T-helper 1 cell (primary cell): ENCODE results near the gene COQ7.
A peak's percentile ranks its signal among the peaks of the same experiment; 100 is the strongest.

ENCODE experiments used
- DNase-seq, 5 donors: peaks; one replicate each; pipeline ENCODE4 v3.0.0-alpha.2; 2012 to 2020

The COQ7 gene

DNA sequence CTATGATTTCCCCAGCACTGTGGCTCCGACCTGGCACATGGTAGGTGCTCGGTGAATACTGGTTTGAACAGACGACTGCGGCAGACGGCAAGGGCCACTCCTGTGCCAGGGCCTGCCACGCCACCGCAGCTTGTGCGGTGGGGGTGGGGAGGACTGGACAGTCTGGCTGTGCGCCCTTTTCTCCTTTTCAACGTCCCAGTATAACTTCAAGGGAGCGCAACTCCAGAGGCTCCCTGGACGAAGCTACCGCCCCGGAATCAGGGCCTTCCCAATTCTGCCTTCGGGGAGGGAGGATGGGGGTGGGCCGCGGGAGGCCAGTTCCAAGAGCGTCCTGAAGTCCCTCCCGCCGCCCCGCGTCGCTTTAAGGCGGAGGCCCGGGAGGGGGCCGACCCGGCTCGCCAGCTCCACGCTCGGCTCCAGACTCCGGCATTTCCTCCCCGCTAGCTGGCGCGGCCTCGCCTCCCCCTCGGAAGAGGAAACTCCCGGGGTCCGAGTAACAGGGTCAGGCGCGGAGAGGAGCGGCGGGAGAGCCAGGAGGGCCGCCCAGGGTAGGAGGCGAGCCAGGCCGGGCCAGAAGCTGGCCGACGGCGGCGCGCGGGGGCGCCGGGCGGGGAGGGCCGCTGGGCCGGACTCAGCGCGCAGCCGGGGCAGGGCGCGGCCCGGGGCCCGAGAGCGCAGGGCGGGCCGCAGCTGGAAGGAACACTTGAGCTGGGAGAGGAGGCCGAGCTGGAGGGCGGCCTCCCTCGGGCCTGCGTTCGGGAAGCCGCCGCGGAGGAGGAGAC is 46.4 kb downstream of the COQ7 start, which contains the start of gene ITPRIPL2:
Gene ITPRIPL2, plus strand, starts transcription at position 388 of the 782 bp plus-strand sequence. CDS start 498 bp downstream, outside the sequence.
- DNase-seq, result peak in 1 of 5 donors; percentile 14

DNA sequence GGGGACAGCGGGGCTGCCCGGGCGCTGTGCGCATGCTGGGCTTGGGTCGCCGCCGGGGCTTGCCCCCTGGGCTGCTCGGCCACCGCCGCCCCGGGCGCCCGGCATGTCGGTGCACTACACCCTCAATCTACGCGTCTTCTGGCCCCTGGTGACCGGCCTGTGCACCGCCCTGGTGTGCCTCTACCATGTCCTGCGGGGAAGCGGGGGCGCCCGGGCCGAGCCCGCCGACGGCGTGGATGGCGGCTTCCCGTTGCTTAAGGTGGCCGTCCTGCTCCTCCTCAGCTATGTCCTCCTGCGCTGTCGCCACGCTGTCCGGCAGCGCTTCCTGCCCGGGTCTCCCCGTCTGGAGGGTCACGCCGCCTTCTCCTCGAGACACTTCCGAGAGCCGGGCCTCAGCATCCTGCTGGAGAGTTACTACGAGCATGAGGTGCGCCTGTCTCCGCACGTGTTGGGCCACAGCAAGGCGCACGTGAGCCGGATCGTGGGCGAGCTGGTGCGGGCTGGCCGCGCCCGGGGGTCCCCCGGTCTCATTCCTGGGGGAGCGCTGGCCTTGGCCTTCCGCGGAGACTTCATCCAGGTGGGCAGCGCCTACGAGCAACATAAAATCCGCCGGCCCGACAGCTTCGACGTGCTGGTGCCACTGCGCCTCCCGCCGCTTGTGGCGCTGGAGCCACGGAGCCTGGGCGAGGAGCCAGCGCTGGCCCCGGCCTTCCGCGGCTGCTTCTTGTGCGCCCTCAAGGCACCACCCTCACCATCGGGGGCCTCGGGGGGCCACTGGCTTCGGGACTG is 47.1 kb downstream of the COQ7 start:
- DNase-seq, result peak in 1 of 5 donors; percentile 20

DNA sequence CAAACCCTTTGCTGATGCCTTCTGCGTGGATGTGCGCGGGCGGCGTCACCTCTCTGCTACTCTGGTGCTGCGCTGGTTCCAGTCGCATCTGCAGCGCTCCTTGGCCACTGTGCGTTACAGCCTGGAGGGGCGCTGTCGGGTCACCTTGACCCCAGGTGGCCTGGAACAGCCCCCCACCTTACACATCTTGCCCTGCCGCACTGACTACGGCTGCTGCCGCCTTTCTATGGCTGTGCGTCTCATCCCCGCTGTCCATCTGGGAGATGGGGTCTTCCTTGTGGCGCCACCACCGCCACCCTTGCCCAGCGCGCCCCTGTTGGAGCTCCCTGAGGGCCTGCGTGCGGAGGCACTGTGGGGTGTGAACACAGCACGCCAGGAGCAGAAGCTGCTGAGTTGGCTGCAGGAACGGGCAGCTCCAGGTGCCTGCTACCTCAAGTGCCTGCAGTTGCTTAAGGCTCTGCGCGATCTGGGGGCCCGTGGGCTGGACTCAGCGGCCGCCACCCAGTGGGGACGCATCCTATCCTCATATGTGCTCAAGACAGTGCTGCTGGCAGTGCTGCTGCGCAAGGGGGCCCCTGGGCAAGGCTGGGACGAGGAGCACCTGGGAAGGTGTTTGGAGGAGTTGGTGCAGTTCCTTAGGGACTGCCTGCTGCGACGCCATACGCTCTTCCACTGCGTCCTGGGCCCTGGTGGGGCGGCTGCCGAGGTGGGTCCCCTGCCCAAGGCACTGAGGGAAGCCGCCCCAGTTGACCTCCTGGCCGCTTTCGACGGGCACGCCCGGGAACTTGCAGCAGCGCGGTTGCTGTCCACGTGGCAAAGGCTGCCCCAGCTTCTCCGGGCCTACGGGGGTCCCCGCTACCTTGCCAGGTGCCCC is 48.0 kb downstream of the COQ7 start:
- DNase-seq, result no peak

- no peak for DNase-seq
Measured at GRCh38 chr16:19116711-19117449, 49.5 kb downstream of the COQ7 start.

DNA sequence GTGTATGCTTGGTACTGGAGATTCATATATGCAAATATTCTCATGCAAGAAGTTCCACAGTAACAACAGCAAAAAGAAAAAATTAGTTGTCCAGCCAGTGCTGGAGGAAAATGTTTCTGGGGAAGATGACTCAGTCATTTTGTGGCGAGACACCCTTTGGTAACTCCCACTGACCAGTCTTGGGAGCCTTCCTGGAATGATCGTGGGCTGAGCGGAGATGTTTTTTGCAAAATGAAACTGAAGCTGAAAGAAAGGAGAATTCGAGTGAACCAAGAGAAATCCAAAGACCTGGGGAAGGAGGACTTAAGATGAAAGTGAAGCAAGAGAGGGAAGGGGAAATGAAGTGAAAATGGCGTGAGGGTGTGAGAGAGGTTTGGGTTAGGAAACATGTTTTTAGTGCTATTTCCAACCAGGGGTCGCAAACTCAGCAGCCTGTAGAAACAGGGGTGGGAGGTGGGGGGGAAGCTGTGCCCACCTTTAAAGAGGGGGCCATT is 51.6 kb downstream of the COQ7 start:
- peak in 1 of 5 donors; percentile 36 for DNase-seq

- peak in 1 of 5 donors; percentile 55 for DNase-seq
Measured at GRCh38 chr16:19119564-19119963, 52.1 kb downstream of the COQ7 start.

DNA sequence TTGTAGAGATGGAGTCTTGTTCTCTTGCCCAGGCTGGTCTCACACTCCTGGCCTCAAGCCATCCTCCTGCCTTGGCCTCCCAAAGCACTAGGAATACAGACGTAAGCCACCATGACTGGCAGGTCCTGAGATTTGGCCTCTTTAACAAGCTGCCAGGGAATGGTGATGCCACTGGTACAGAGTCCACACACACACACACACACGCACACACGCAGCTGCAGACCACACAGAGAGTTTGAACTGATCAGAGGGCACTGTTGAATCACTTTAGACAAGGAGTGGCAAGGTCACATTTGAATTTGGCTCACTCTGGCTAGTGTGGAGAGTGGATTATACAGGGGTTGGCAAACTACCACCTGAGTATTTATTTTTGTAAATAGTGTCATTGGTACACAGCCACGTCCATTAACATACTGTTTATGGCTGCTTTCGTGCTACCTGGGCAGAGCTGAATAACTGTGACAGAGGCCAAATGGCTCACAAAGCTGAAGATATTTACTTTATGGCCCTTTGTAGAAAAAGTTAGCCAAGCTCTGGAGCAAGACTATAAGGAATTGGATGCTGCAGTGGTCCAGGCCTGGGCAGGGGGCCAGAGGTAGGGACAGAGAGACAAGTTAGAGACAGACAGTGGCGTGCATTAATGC is 56.2 kb downstream of the COQ7 start:
- no peak for DNase-seq

- no peak for DNase-seq
Measured at GRCh38 chr16:19126300-19126699, 58.9 kb downstream of the COQ7 start.

DNA sequence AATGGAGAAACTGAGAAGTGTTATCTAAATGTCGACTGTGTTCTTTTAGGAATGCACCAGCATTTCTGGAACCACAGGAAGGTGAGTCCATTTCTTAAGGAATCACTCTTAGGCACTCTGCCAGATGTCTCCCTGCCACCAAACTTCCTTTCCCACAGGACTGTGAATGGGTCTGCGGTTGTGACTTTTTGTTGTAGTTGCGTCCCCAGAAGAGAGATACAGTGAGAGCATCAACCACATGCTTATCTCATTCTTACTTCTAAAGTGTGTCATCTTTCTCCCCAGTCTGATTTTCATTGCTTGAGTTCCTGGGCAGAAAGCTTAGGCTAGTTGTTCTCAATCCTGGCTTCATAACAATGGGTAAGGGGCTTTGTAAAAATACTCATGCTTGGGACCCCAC is 59.8 kb downstream of the COQ7 start:
- peak in 1 of 5 donors; percentile 43 for DNase-seq

- DNase-seq, result peak in 1 of 5 donors; percentile 31
Measured at GRCh38 chr16:19127674-19128131, 60.3 kb downstream of the COQ7 start.

- no peak for DNase-seq
Measured at GRCh38 chr16:19128454-19129200, 61.2 kb downstream of the COQ7 start.
